Measurements from ENCODE around the gene ALX3. TPM values are rescaled to one million over a fixed set of nuclear protein-coding genes. Genes with fewer than 3 reads are reported as not detected.

The ALX3 gene
- not detected for total RNA-seq

DNA sequence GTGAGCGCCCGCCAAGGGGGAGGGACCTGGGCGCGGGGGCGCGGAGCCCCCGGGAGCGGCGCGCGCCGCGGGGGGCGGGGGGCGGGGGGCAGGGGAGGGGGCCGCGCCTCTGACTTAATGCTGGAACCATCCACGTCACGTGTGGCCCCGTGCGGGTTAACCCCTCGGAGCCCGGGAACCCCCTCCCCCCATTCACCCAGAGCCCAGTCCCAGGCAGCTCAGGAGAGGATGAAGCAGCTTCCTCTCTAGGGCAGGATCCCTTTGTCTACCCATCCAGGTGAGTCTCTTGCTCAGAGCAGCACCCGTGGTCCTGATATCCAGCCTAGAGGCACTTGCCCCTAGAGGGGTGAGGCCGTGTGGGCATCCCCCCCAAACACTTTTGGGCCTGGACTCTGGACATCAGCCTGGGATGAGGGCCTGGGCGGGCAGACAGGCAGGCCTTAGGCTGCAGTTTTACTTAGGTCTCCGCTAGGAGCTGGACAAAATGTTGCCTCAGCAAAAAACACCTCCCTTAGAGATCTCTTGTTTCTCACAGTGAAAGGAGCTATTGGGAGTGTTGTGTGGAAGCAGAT lies at the start of gene ALX3:
TSS of gene ALX3 (minus strand) at position 2 of the 572 bp plus-strand sequence. CDS start 60 bp downstream, outside the sequence.
- Mint-ChIP-seq H3K36me3 (ENCODE audit: low read depth) (no peaks in the 10 kb centered on the region), H3K4me3 (no peak within 1 kb of the TSS), H3K27ac (no peak within 1 kb of the TSS), H3K9me3 (no peaks in the 10 kb centered on the region), H3K4me1 (peaks cover 5% of the 10 kb centered on the region), H3K27me3 (peaks cover 81% of the 10 kb centered on the region)
- ChIA-PET POLR2A (no interaction called here), CTCF (interaction anchor here (0.6 to 1.5 kb wide), 5 partner anchors 17 to 345 kb away, joined by 3 to 6 read pairs (median 3); partner anchors contain the start of gene SLC6A17)
- DNase-seq, result no peak

DNA sequence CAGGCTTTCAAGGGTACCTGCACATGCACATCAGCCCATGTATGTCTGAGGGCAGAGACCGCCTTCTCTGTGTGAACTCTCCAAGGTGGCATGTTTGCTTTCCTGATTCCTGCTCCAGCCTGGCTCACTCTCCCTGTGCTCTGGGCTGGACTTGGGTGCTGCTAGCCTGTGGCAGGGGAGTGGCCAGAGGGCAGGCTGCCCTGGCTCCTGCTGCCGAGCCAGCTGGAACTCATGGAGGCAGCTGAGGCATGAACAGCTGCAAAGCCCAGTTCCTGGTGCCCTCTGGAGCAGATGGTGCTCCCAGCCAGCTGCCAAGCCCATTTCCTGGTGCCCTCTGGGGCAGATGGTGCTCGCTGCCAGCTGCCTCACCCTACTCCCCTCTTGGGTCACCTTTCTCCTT lies 49.4 kb upstream of the ALX3 start:
- Mint-ChIP-seq H3K9me3 (peaks cover 14% of the 10 kb centered on the region), H3K36me3 (ENCODE audit: low read depth) (peaks cover 4% of the 10 kb centered on the region), H3K27me3 (peaks cover 9% of the 10 kb centered on the region), H3K4me1 (peaks cover 3% of the 10 kb centered on the region), H3K27ac (no peak overlapping the region), H3K4me3 (no peak overlapping the region)
- ChIA-PET CTCF (no interaction called here), POLR2A (no interaction called here)
- DNase-seq, result no peak

DNA sequence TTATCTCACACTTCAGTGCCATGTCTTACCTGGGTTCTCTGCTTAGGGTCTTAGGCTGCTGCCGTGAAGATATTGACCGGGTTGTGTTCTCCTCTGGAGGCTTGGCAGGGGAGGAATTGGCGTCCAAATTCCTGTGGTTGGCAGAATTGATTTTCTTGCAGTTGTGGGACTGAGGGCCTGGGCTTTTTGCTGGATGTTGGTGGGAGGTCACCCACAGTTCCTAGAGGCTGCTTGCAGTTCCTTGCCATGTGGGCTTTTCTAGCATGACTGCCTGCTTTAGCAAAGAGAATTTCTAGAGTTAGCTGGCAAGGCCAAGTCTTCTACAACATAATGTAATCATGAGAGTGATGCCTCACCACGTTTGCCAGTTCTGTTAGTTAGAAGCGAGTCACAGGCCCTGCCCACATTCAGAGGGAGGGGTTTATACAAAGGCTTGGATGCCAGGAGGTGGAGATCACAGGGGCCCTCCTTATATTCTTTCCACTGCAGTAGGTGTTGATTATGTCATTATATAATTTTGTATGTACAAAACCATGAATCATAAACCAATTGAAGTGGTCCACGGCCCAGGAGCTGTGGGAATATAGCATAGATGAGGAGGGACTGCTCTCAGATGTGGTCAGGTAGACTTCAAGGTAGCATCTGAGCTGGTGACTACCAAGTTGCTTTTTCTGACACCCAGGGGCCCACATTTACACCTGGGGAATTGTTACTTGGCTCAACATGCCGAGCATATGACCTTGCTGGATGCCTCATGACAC lies 48.3 kb upstream of the ALX3 start:
- CTCF ChIA-PET, result interaction anchor here (1.1 kb wide), 1 partner anchor 31 kb away, joined by 3 read pairs; no protein-coding TSS in a partner anchor
- DNase-seq, result no peak
- peaks cover 3% of the 10 kb centered on the region for H3K4me1 Mint-ChIP-seq
- peaks cover 4% of the 10 kb centered on the region for H3K36me3 Mint-ChIP-seq (ENCODE audit: low read depth)
- POLR2A ChIA-PET, result no interaction called here
- no peak overlapping the region for H3K4me3 Mint-ChIP-seq
- peaks cover 10% of the 10 kb centered on the region for H3K9me3 Mint-ChIP-seq
- H3K27ac Mint-ChIP-seq, result no peak overlapping the region
- H3K27me3 Mint-ChIP-seq, result peaks cover 10% of the 10 kb centered on the region

- ChIA-PET POLR2A (no interaction called here), CTCF (interaction anchor here (0.9 to 1.4 kb wide), 2 partner anchors 10 to 11 kb away, joined by 3 read pairs; no protein-coding TSS in a partner anchor)
- H3K27me3 Mint-ChIP-seq, result peaks cover 13% of the 10 kb centered on the region
- no peaks in the 10 kb centered on the region for H3K4me1 Mint-ChIP-seq
- H3K36me3 Mint-ChIP-seq (ENCODE audit: low read depth), result no peaks in the 10 kb centered on the region
- H3K9me3 Mint-ChIP-seq, result no peaks in the 10 kb centered on the region
- H3K4me3 Mint-ChIP-seq, result no peak overlapping the region
- no peak overlapping the region for H3K27ac Mint-ChIP-seq
- DNase-seq, result no peak
Measured at GRCh38 chr1:110114784-110115183, 44.3 kb upstream of the ALX3 start.

- ChIA-PET POLR2A (no interaction called here), CTCF (no interaction called here)
- peaks cover 17% of the 10 kb centered on the region for H3K27me3 Mint-ChIP-seq
- no peaks in the 10 kb centered on the region for H3K9me3 Mint-ChIP-seq
- no peak overlapping the region for H3K27ac Mint-ChIP-seq
- no peaks in the 10 kb centered on the region for H3K36me3 Mint-ChIP-seq (ENCODE audit: low read depth)
- no peak for DNase-seq
- H3K4me1 Mint-ChIP-seq, result no peaks in the 10 kb centered on the region
- H3K4me3 Mint-ChIP-seq, result no peak overlapping the region
Measured at GRCh38 chr1:110114173-110114572, 43.7 kb upstream of the ALX3 start.

DNA sequence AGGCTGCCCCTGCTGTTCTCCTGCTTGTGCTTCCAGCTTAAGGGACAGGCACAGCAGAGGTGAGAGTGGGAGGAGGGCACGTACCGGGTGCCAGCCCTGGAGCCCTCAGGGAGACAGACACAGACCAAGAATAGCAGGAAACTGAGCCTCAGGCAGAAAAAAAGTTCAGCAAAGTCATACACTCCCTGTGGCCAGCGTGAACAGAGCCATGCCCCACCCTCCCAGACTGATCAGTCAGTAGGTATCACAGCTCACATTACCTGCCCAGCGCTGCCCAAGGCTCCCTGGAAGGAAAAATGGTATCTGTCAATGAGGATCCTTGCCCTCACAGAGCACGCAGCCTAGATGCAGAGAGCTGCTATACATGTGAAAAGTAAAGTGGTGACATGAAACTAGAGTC lies 43.1 kb upstream of the ALX3 start:
- H3K4me1 Mint-ChIP-seq, result no peaks in the 10 kb centered on the region
- no peak overlapping the region for H3K27ac Mint-ChIP-seq
- ChIA-PET CTCF (interaction anchor here (0.6 to 1.3 kb wide), 3 partner anchors 26 to 64 kb away, joined by 3 to 4 read pairs (median 4); no protein-coding TSS in a partner anchor), POLR2A (no interaction called here)
- no peak for DNase-seq
- H3K4me3 Mint-ChIP-seq, result no peak overlapping the region
- peaks cover 21% of the 10 kb centered on the region for H3K27me3 Mint-ChIP-seq
- no peaks in the 10 kb centered on the region for H3K9me3 Mint-ChIP-seq
- no peaks in the 10 kb centered on the region for H3K36me3 Mint-ChIP-seq (ENCODE audit: low read depth)

DNA sequence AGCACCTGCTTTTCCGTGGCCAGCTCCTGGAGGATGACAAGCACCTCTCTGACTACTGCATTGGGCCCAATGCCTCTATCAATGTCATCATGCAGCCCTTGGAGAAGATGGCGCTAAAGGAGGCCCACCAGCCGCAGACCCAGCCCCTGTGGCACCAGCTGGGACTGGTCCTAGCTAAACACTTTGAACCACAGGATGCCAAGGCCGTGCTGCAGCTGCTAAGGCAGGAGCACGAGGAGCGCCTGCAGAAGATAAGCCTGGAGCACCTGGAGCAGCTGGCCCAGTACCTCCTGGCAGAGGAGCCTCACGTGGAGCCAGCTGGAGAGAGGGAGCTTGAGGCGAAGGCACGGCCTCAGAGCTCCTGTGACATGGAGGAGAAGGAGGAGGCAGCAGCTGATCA lies 42.2 kb upstream of the ALX3 start:
- no peaks in the 10 kb centered on the region for H3K9me3 Mint-ChIP-seq
- POLR2A ChIA-PET, result no interaction called here
- H3K4me1 Mint-ChIP-seq, result no peaks in the 10 kb centered on the region

DNA sequence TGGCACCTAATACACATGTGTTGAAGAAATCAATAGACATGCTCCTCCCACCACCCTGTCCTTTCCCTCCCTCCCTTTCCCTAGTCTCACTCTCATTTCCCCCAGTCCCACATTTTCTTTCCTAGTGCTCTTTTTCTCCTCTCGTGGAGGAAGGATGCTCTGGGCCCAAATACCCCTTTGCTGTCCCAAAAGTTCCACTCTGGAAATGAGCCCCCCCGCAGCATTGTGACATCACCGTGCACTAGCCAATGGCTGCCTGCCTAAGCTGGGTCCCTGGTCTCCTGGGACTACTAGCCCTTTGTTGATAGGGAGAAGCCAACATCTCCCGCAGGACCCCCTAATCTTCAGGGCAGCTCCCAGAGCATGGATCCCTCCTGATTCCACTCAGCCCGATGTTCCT lies 41.7 kb upstream of the ALX3 start, which contains the start of gene UBL4B:
TSS of gene UBL4B (plus strand) at position 301 of the 400 bp plus-strand sequence. CDS start at position 393, 92 bp downstream.
- no peak within 1 kb of the TSS for H3K27ac Mint-ChIP-seq
- no peaks in the 10 kb centered on the region for H3K4me1 Mint-ChIP-seq
- ChIA-PET POLR2A (no interaction called here), CTCF (interaction anchor here (1.0 to 1.3 kb wide), 2 partner anchors 59 to 75 kb away, joined by 3 to 4 read pairs; no protein-coding TSS in a partner anchor)
- no peaks in the 10 kb centered on the region for H3K36me3 Mint-ChIP-seq (ENCODE audit: low read depth)
- DNase-seq, result no peak
- H3K27me3 Mint-ChIP-seq, result peaks cover 21% of the 10 kb centered on the region
- H3K9me3 Mint-ChIP-seq, result no peaks in the 10 kb centered on the region
- H3K4me3 Mint-ChIP-seq, result no peak within 1 kb of the TSS

More for the DNA sequence above, 42.2 kb upstream of the ALX3 start:
- Mint-ChIP-seq H3K27ac (no peak overlapping the region), H3K27me3 (peaks cover 21% of the 10 kb centered on the region), H3K36me3 (ENCODE audit: low read depth) (no peaks in the 10 kb centered on the region), H3K4me3 (no peak overlapping the region)
- CTCF ChIA-PET, result interaction anchor here (1.0 to 1.3 kb wide), 2 partner anchors 25 to 59 kb away, joined by 3 to 4 read pairs; no protein-coding TSS in a partner anchor
- DNase-seq, result no peak

- CTCF ChIA-PET, result interaction anchor here (0.6 kb wide), 1 partner anchor 82 kb away, joined by 3 read pairs; no protein-coding TSS in a partner anchor
- no peak for DNase-seq
- POLR2A ChIA-PET, result no interaction called here
- no peaks in the 10 kb centered on the region for H3K36me3 Mint-ChIP-seq (ENCODE audit: low read depth)
- H3K4me1 Mint-ChIP-seq, result no peaks in the 10 kb centered on the region
- H3K27me3 Mint-ChIP-seq, result peaks cover 15% of the 10 kb centered on the region
- no peaks in the 10 kb centered on the region for H3K9me3 Mint-ChIP-seq
- no peak overlapping the region for H3K4me3 Mint-ChIP-seq
- no peak overlapping the region for H3K27ac Mint-ChIP-seq
Measured at GRCh38 chr1:110111081-110111480, 40.6 kb upstream of the ALX3 start.

- Mint-ChIP-seq H3K4me1 (no peaks in the 10 kb centered on the region), H3K4me3 (no peak overlapping the region)
Measured at GRCh38 chr1:110107867-110108469, 37.5 kb upstream of the ALX3 start.

DNA sequence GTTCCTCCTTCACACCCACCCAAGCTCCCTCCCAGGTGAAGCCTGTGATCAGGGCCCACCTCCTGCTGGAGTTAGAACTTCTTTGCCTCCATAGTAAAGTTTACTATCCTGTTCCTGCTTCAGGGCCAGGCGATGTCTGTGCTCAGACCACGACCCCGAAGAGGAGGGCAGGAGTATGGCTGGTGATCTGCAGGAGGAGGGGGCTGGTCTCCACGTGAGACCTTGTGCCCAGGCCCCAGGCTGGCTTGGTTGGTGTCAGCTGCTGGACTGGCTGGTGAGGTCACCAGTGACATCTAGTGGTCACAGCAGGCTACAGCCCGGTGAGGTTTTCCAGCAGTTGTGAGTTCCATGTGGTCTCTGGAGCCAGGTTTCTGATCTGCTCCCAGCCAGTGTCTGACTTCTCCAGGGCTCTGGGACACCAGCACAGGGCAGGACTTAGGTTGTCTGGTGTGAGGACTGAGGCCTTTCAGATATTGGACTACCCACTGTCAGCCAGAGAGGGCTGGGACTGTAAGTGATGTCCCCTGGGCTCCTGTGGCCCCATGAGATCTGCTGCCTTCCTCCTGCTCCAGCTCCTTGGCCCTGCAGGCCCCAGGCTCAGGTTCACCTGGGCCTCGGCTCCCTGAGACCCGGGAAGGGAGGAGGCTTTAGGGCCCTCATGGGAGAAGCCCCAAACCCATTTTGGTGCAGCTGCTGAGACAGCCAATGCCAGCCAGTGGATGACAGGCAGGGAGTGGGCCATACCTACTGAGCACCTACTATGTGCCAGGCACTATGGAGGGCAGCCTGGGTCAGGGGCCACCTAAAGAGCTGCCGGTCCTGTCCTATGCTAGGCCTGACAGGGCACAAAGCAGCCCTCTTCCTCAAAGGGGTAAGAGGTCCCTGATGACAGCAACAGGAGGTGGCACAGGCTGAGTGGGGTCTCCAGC lies 35.8 kb upstream of the ALX3 start:
- no peaks in the 10 kb centered on the region for H3K9me3 Mint-ChIP-seq
- H3K4me3 Mint-ChIP-seq, result no peak overlapping the region
- H3K27me3 Mint-ChIP-seq, result peaks cover 8% of the 10 kb centered on the region
- no peaks in the 10 kb centered on the region for H3K36me3 Mint-ChIP-seq (ENCODE audit: low read depth)
- DNase-seq, result peak; percentile 62
- CTCF ChIA-PET, result interaction anchor here (0.8 to 7.2 kb wide), 14 partner anchors 10 to 372 kb away, joined by 3 to 68 read pairs (median 4); no protein-coding TSS in a partner anchor
- H3K27ac Mint-ChIP-seq, result no peak overlapping the region
- H3K4me1 Mint-ChIP-seq, result no peaks in the 10 kb centered on the region
- POLR2A ChIA-PET, result no interaction called here

More at GRCh38 chr1:110107867-110108469, 37.5 kb upstream of the ALX3 start:
- Mint-ChIP-seq H3K27me3 (peaks cover 10% of the 10 kb centered on the region), H3K9me3 (no peaks in the 10 kb centered on the region), H3K36me3 (ENCODE audit: low read depth) (no peaks in the 10 kb centered on the region), H3K27ac (no peak overlapping the region)
- CTCF ChIA-PET, result no interaction called here
- POLR2A ChIA-PET, result no interaction called here
- no peak for DNase-seq

DNA sequence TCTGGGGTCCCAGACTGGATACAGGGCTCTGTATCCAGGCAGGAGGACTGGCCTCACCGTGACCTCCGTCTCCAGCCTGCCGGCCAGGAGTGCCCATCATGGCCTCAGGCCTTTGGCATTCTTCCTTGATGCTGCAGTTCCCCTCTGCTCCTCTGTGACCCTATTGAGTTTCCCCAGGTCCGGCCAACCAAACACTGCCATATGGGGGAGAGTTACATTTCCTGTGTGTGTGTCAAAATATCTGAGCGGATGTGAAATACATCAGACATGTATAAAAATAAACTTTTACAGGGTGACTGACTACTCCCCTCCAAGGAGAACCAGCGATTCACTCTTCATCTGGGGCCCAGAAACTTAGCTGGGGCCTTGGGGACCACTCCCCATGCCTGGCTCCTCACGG lies 31.6 kb upstream of the ALX3 start:
- no peaks in the 10 kb centered on the region for H3K27me3 Mint-ChIP-seq
- H3K4me1 Mint-ChIP-seq, result no peaks in the 10 kb centered on the region
- no peaks in the 10 kb centered on the region for H3K9me3 Mint-ChIP-seq
- H3K27ac Mint-ChIP-seq, result no peak overlapping the region
- no peaks in the 10 kb centered on the region for H3K36me3 Mint-ChIP-seq (ENCODE audit: low read depth)
- POLR2A ChIA-PET, result no interaction called here
- H3K4me3 Mint-ChIP-seq, result no peak overlapping the region
- no peak for DNase-seq
- CTCF ChIA-PET, result interaction anchor here (1.1 to 7.2 kb wide), 3 partner anchors 12 to 48 kb away, joined by 3 to 68 read pairs (median 4); no protein-coding TSS in a partner anchor
